Fibroblast of upper back skin (primary cell): ENCODE results near the gene CEMP1.
A peak's percentile ranks its signal among the peaks of the same experiment; 100 is the strongest.
"Not testable (repeated sequence)": the region's sequence is repeated elsewhere in the genome, so short reads cannot be mapped to it uniquely, and the experiment has no call there.

Source experiments
- DNase-seq: peaks from one replicate; pipeline ENCODE4 v3.0.0-alpha.2; 2013

The CEMP1 gene

GRCh38 chr16:2531371-2531695 is at the start of gene CEMP1:
Gene CEMP1 (minus strand): TSS chr16:2531408. CDS start chr16:2531073, 335 bp downstream.
- no peak for DNase-seq

- not testable (repeated sequence) for DNase-seq
Measured at GRCh38 chr16:2580818-2581217, 49.6 kb upstream of the CEMP1 start.

- not testable (repeated sequence) for DNase-seq
Measured at GRCh38 chr16:2580143-2580542, 48.9 kb upstream of the CEMP1 start.

- not testable (repeated sequence) for DNase-seq
Measured at GRCh38 chr16:2578905-2579304, 47.7 kb upstream of the CEMP1 start.

GRCh38 chr16:2577044-2577443 is 45.8 kb upstream of the CEMP1 start:
- DNase-seq: not testable (repeated sequence)

GRCh38 chr16:2575839-2576238 is 44.6 kb upstream of the CEMP1 start:
- DNase-seq: not testable (repeated sequence)

GRCh38 chr16:2572704-2573103 is 41.5 kb upstream of the CEMP1 start:
- DNase-seq: not testable (repeated sequence)

GRCh38 chr16:2568573-2568972 is 37.4 kb upstream of the CEMP1 start:
- DNase-seq: not testable (repeated sequence)

- not testable (repeated sequence) for DNase-seq
Measured at GRCh38 chr16:2567506-2567905, 36.3 kb upstream of the CEMP1 start.

GRCh38 chr16:2560798-2561133 is 29.6 kb upstream of the CEMP1 start:
- DNase-seq: not testable (repeated sequence)

- DNase-seq: not testable (repeated sequence)
Measured at GRCh38 chr16:2560131-2560797, 29.1 kb upstream of the CEMP1 start.

- not testable (repeated sequence) for DNase-seq
Measured at GRCh38 chr16:2557150-2557549, 25.9 kb upstream of the CEMP1 start.

- DNase-seq: not testable (repeated sequence)
Measured at GRCh38 chr16:2554709-2555425, 23.7 kb upstream of the CEMP1 start.

GRCh38 chr16:2551420-2551889 is 20.2 kb upstream of the CEMP1 start:
- DNase-seq: peak; percentile 32

GRCh38 chr16:2550283-2550878 is 19.2 kb upstream of the CEMP1 start:
- DNase-seq: not testable (repeated sequence)

GRCh38 chr16:2543771-2544170 is 12.6 kb upstream of the CEMP1 start:
- not testable (repeated sequence) for DNase-seq

GRCh38 chr16:2541409-2541808 is 10.2 kb upstream of the CEMP1 start:
- DNase-seq: not testable (repeated sequence)

GRCh38 chr16:2540912-2541311 is 9.7 kb upstream of the CEMP1 start:
- not testable (repeated sequence) for DNase-seq

GRCh38 chr16:2539845-2540458 is 8.7 kb upstream of the CEMP1 start:
- DNase-seq: peak; percentile 22

GRCh38 chr16:2539192-2539844 is 8.1 kb upstream of the CEMP1 start:
- not testable (repeated sequence) for DNase-seq

- DNase-seq: peak; percentile 94
Measured at GRCh38 chr16:2537451-2538379, 6.5 kb upstream of the CEMP1 start, which contains the start of gene PDPK1. Gene PDPK1 (plus strand): TSS chr16:2538021. CDS start chr16:2538113, 92 bp downstream.

GRCh38 chr16:2535625-2536013 is 4.4 kb upstream of the CEMP1 start:
- DNase-seq: peak; percentile 73
